Upper lobe of right lung (tissue), 1 donor: ENCODE measurements around the gene SYNDIG1. TPM values are rescaled to one million over a fixed set of nuclear protein-coding genes. Genes with fewer than 3 reads are reported as not detected.
A peak's percentile ranks its signal among the peaks of the same experiment; 100 is the strongest.

Experiments
- ATAC-seq: fragments of 200-7000 bp; cut with Tn5 transposase; one replicate; pipeline ENCODE4 v1.9.1; 2020; ENCODE audit warnings: mild to moderate bottlenecking, moderate library complexity
- DNase-seq: peaks from one replicate; pipeline ENCODE4 v3.0.0-alpha.2; 2020
- H3K27ac ChIP-seq: fragments of 200-600 bp; one replicate; pipeline ENCODE4 v1.8.0; 2022
- H3K27me3 ChIP-seq: fragments of 200-600 bp; one replicate; pipeline ENCODE4 v1.8.0; 2022; ENCODE audit warnings: mild to moderate bottlenecking
- H3K36me3 ChIP-seq: fragments of 200-600 bp; one replicate; pipeline ENCODE4 v1.8.0; 2022
- H3K4me1 ChIP-seq: fragments of 200-600 bp; one replicate; pipeline ENCODE4 v1.8.0; 2022
- H3K4me3 ChIP-seq: fragments of 200-600 bp; one replicate; pipeline ENCODE4 v1.8.0; 2022; ENCODE audit warnings: mild to moderate bottlenecking
- H3K9me3 ChIP-seq: fragments of 200-600 bp; one replicate; pipeline ENCODE4 v1.8.0; 2022
- CTCF ChIP-seq: fragments of 200-600 bp; IDR thresholded peaks from one replicate; pipeline ENCODE4 v1.8.0; 2022; ENCODE audit warnings: antibody characterized with exemption
- intact Hi-C: fragments of 100-400 bp; cut with DNase I; formaldehyde crosslinking; loops from one replicate; pipeline ENCODE4 v1.11.0; 2022
- total RNA-seq: library from RNA; stranded (reverse); fragmentation: NEBNext Ultra II Directional; extraction: Animal tissue kit (Norgen Biotek cat#: 25700); gene quantifications from one replicate; pipeline ENCODE4 v1.2.1, GENCODE V29; 2021
- donor health status: DM: no; HTN: yes; CAD: no; lungs with severe emphysema.

SYNDIG1 gene
- total RNA-seq, 1 donor from 2014 or later: not detected

GRCh38 chr20:24686156-24686555, 216.7 kb downstream of the SYNDIG1 start:
- intact Hi-C loops: no loop called here
- Histone ChIP-seq H3K9me3 (no peaks in the 10 kb centered on the region), H3K4me3 (no peak overlapping the region), H3K27me3 (no peaks in the 10 kb centered on the region), H3K36me3 (no peaks in the 10 kb centered on the region), H3K27ac (no peak overlapping the region), H3K4me1 (no peaks in the 10 kb centered on the region)
- DNase-seq (peak; percentile 21), ATAC-seq (no peak)
- TF ChIP-seq CTCF: no peak

GRCh38 chr20:24690408-24690807, 221.0 kb downstream of the SYNDIG1 start:
- no peak for TF ChIP-seq CTCF
- no peaks in the 10 kb centered on the region for H3K4me1 ChIP-seq
- H3K9me3 ChIP-seq: no peaks in the 10 kb centered on the region
- H3K27ac ChIP-seq: no peak overlapping the region
- no peak overlapping the region for H3K4me3 ChIP-seq
- no peaks in the 10 kb centered on the region for H3K36me3 ChIP-seq
- no peak for DNase-seq
- peaks cover 8% of the 10 kb centered on the region for H3K27me3 ChIP-seq
- ATAC-seq: no peak
- intact Hi-C loops: no loop called here

GRCh38 chr20:24691901-24692351, 222.5 kb downstream of the SYNDIG1 start:
- H3K27ac ChIP-seq: no peak overlapping the region
- TF ChIP-seq CTCF: no peak
- ATAC-seq (peak; percentile 9), DNase-seq (peak; percentile 21)
- H3K4me3 ChIP-seq: no peak overlapping the region
- intact Hi-C loops: no loop called here
- H3K27me3 ChIP-seq: peaks cover 8% of the 10 kb centered on the region
- H3K36me3 ChIP-seq: no peaks in the 10 kb centered on the region
- no peaks in the 10 kb centered on the region for H3K9me3 ChIP-seq
- no peaks in the 10 kb centered on the region for H3K4me1 ChIP-seq

GRCh38 chr20:24692446-24693200, 223.2 kb downstream of the SYNDIG1 start:
- no peaks in the 10 kb centered on the region for H3K4me1 ChIP-seq
- H3K9me3 ChIP-seq: no peaks in the 10 kb centered on the region
- DNase-seq (peak; percentile 26), ATAC-seq (peak; percentile 18)
- H3K27me3 ChIP-seq: peaks cover 8% of the 10 kb centered on the region
- TF ChIP-seq CTCF: no peak
- no peak overlapping the region for H3K4me3 ChIP-seq
- H3K27ac ChIP-seq: no peak overlapping the region
- H3K36me3 ChIP-seq: no peaks in the 10 kb centered on the region
- intact Hi-C loops: no loop called here

GRCh38 chr20:24693466-24694156, 224.2 kb downstream of the SYNDIG1 start:
- H3K4me1 ChIP-seq: no peaks in the 10 kb centered on the region
- TF ChIP-seq CTCF: no peak
- intact Hi-C loops: no loop called here
- DNase-seq (peak; percentile 51), ATAC-seq (no peak)
- peaks cover 8% of the 10 kb centered on the region for H3K27me3 ChIP-seq
- no peaks in the 10 kb centered on the region for H3K9me3 ChIP-seq
- no peak overlapping the region for H3K27ac ChIP-seq
- no peak overlapping the region for H3K4me3 ChIP-seq
- H3K36me3 ChIP-seq: no peaks in the 10 kb centered on the region
